Nephron (organoid): ENCODE results near the gene TSPAN15.

Source experiments
- H3K27ac Mint-ChIP-seq, 3 experiments: 2 replicates each; pipeline ENCODE4 v1.8.0; 2020; ENCODE audit warnings: mixed read lengths in 3 of 3, mild to moderate bottlenecking in 2 of 3, moderate library complexity in 1 of 3
- H3K27me3 Mint-ChIP-seq: 2 replicates; pipeline ENCODE4 v1.8.0; 2021; ENCODE audit warnings: low read depth, mild to moderate bottlenecking, moderate library complexity, mixed read lengths
- H3K36me3 Mint-ChIP-seq: 2 replicates; pipeline ENCODE4 v1.8.0; 2020; ENCODE audit warnings: low read depth, mixed read lengths
- H3K4me1 Mint-ChIP-seq: 2 replicates; pipeline ENCODE4 v1.8.0; 2020; ENCODE audit warnings: mixed read lengths
- H3K4me3 Mint-ChIP-seq, 3 experiments: 2 replicates each; pipeline ENCODE4 v1.8.0; 2020; ENCODE audit warnings: mild to moderate bottlenecking in 3 of 3, mixed read lengths in 3 of 3, moderate library complexity in 2 of 3
- H3K9me3 Mint-ChIP-seq: 2 replicates; pipeline ENCODE4 v1.8.0; 2020; ENCODE audit warnings: mixed read lengths
- CTCF ChIP-seq, 3 experiments: fragments of 200-600 bp; sonication (generic); IDR thresholded peaks; one replicate each; pipeline ENCODE4 v1.5.0; 2021; ENCODE audit warnings: antibody characterized with exemption in 3 of 3; ENCODE audit not compliant: unreplicated experiment in 3 of 3

The TSPAN15 gene

GRCh38 chr10:69457771-69458237, 6.5 kb downstream of the TSPAN15 start:
- no peak overlapping the region for H3K4me3 Mint-ChIP-seq
- H3K4me1 Mint-ChIP-seq = peaks cover 9% of the 10 kb centered on the region
- no peaks in the 10 kb centered on the region for H3K36me3 Mint-ChIP-seq
- H3K27ac Mint-ChIP-seq = peak overlapping the region in 1 of 3 experiments; percentile 52
- no peaks in the 10 kb centered on the region for H3K9me3 Mint-ChIP-seq
- no peak for TF ChIP-seq CTCF (IDR thresholded peaks at IDR 0.05; ENCODE audit: unreplicated experiment in 3 of 3)
- peaks cover 16% of the 10 kb centered on the region for H3K27me3 Mint-ChIP-seq

- peaks cover 14% of the 10 kb centered on the region for H3K4me1 Mint-ChIP-seq
- no peaks in the 10 kb centered on the region for H3K36me3 Mint-ChIP-seq
- no peak overlapping the region for H3K27ac Mint-ChIP-seq
- H3K27me3 Mint-ChIP-seq = peaks cover 11% of the 10 kb centered on the region
- no peak for TF ChIP-seq CTCF (IDR thresholded peaks at IDR 0.05; ENCODE audit: unreplicated experiment in 3 of 3)
- no peak overlapping the region for H3K4me3 Mint-ChIP-seq
- H3K9me3 Mint-ChIP-seq = no peaks in the 10 kb centered on the region
These were observed 7.3 kb downstream of the TSPAN15 start for GRCh38 chr10:69458430-69459100.

- Mint-ChIP-seq H3K36me3 (no peaks in the 10 kb centered on the region), H3K4me1 (peaks cover 14% of the 10 kb centered on the region), H3K9me3 (no peaks in the 10 kb centered on the region), H3K4me3 (no peak overlapping the region), H3K27me3 (peaks cover 9% of the 10 kb centered on the region), H3K27ac (no peak overlapping the region)
- TF ChIP-seq CTCF (IDR thresholded peaks at IDR 0.05; ENCODE audit: unreplicated experiment in 3 of 3) = no peak
These were observed 8.0 kb downstream of the TSPAN15 start for GRCh38 chr10:69459101-69459790.

GRCh38 chr10:69459893-69460575, 8.8 kb downstream of the TSPAN15 start:
- Mint-ChIP-seq H3K4me1 (peaks cover 20% of the 10 kb centered on the region), H3K27me3 (peaks cover 9% of the 10 kb centered on the region), H3K36me3 (no peaks in the 10 kb centered on the region), H3K27ac (no peak overlapping the region), H3K9me3 (no peaks in the 10 kb centered on the region), H3K4me3 (no peak overlapping the region)
- TF ChIP-seq CTCF (IDR thresholded peaks at IDR 0.05; ENCODE audit: unreplicated experiment in 3 of 3) = no peak

GRCh38 chr10:69460576-69461242, 9.4 kb downstream of the TSPAN15 start:
- Mint-ChIP-seq H3K36me3 (no peaks in the 10 kb centered on the region), H3K27ac (no peak overlapping the region), H3K4me1 (peaks cover 27% of the 10 kb centered on the region), H3K27me3 (peaks cover 9% of the 10 kb centered on the region), H3K9me3 (no peaks in the 10 kb centered on the region), H3K4me3 (no peak overlapping the region)
- TF ChIP-seq CTCF (IDR thresholded peaks at IDR 0.05; ENCODE audit: unreplicated experiment in 3 of 3) = no peak
